B cell (primary cell): ENCODE results near the gene CD93.

Experiments
- CTCF ChIP-seq: fragments of 200-600 bp; IDR thresholded peaks from one replicate; pipeline ENCODE4 v1.8.0; 2022; ENCODE audit warnings: antibody characterized with exemption, mild to moderate bottlenecking
- EZH2 ChIP-seq: IDR thresholded peaks from 2 replicates; pipeline ENCODE4 v1.6.1; 2012; ENCODE audit warnings: borderline replicate concordance, low read depth, mild to moderate bottlenecking, moderate library complexity, low read length; ENCODE audit not compliant: insufficient read depth, poor library complexity, severe bottlenecking

GRCh38 chr20:23037017-23037481, 49.1 kb downstream of the CD93 start:
- no peak for TF ChIP-seq EZH2
- no peak for TF ChIP-seq CTCF
